Limb (tissue), 2 donors: ENCODE data around the gene PTPRC.

ENCODE experiments used
- DNase-seq, 2 donors: peaks; one replicate each; pipeline ENCODE4 v3.0.0-alpha.2; 2016; ENCODE audit errors: extremely low spot score in 2 of 2

The PTPRC gene

DNA sequence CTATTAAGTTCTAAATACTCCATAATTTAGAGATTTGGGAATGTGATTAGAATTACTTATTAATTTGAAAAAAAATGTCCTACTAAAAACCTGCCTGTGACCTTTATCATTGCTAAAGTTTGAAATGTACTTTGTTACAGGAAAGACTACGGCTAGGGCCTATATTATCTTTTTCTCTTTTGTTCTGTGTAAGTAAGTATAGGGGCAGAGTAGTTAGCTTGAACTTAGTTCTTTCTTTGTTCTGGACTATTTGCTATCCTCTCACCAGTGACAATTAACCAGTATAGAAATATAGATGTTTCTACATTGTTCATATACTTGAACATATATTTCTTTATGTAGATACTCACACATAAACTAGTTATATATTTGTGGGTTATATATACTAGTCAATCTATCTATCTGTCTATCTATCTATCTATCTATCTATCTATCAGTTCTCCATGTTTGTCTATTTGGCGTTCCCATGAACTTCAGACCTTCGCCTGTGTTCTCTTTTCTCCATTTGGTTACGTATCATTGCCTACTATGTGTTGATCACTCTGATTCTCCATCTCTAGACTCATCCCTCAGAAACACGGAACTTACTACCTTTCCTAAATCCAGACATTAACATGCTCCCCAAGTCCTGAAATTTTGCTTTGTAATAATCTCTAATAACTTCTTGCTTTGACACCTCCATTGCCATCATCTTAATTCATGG, 3.3 kb downstream of the PTPRC start:
- no peak for DNase-seq

DNA sequence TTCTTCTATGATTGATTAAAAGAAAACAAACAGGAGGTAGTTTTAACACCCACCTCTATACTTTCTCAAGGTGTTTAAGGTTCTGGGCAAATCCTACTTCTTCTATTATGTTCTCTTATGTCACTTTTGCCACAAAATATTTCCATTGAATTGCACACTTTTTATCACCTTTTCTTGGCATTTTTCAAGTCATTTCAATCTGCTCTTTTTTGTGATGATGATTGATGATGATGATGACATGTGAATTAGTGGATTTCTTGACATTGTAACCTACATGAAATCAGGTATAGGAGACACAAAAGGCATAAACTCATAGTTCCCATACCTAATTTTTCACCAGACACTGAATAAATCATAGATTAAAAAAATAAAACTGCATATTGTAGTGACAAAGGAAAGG, 4.1 kb downstream of the PTPRC start:
- DNase-seq: no peak

DNA sequence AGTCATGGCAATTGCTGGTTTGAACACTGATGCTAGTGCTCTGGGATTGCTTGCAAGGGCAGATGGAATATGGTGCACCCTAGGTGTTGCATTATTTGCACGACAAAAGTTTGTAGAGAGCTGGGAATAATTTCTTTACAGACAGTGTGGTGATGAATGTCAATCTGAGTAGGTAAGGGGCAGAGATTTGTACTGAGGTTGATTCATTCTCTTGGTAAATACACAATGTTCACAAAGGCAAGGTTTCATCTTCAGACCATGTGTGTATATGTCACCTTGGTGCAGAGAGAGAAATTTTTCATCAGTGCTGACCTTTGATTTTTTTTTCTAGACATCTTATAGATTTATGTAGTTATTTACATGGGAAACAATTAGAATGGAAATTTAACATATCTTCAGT, 5.0 kb downstream of the PTPRC start:
- no peak for DNase-seq

DNA sequence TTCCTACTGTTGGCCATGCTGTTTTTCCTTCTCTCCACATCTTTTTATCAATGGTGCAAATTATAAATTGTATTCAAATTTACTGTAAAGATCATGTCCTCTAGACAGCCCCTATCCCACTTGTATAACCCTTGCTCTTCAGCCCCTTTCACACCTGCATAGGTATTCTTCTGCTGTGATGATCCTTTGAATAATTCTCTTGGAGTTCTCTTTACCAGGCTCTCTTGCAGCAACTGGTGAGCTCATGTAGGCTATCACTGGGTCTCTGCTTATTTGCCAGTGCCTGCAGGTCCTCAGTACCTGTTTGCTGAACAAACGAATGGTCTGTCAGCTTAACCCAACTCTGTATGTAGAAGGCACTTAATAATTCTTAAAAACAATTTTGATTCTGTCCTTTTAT, 8.2 kb downstream of the PTPRC start:
- DNase-seq: no peak

DNA sequence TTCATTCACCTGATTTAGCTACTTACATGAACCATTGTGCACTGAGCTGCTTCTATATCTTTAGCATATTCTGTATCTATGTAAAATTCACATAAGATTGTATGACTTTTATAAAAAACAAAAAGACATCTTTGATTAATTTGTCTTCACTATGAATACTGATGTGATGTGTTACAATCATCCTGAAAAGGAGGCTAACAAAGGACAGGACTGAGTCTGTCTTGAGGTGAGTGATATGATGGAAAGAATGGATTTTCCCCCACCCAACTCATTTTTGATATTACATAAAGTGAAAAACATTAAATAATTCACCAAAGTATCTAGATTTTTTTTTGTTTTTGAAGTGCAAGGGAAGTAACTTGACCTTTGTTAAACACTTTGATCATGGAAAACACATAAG, 9.8 kb downstream of the PTPRC start:
- DNase-seq: no peak

DNA sequence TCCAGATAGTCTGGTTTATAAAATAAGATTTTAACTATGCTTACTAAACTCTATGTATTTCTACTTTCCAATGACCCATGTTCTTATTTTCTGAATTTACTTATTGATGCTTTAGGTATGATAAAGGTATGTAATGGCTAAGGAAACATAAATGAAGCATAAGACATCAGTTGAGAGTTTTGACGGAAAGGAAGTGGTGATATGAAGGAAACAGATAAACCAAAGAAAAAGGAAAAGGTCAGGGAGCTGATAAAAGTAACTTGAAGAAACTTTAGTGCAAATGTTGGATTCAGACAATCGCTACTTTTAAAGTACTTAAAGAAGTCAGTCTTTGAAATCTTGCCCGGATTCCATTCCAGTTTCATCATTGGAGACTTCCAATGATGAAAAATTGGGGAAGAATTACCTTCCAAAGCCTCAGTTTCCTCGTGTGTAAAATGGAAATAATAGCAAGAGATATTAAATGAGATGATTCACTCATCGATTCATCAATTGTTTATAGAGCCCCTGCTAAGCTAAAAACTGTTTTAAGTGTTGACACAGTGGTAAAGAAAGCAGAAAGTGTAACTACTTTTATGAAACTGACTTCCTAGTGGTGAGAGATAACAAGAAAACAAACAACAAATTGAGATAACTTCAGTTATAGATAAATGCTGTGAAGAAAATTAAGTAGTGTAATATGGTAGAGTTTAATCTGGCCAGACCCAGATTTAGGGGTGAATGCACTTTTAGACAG, 10.6 kb downstream of the PTPRC start:
- DNase-seq: no peak

DNA sequence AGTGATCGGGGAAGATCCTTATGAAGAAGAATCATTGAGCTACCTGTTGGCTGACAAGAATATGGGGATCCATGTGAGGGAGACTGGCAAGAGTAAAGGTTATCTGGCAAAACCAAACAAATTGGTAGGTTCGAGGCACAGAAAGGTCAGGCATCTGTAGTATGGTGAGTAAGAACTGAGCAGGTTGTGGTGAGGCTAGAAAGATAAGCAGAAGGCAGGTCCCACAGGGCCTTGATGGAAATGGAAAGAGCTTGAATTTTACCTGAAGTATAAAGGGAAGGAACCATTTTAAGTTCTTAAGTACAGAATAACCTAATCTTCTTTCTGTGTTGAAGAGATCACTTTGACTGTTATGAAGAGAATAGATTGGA, 11.1 kb downstream of the PTPRC start:
- no peak for DNase-seq

DNA sequence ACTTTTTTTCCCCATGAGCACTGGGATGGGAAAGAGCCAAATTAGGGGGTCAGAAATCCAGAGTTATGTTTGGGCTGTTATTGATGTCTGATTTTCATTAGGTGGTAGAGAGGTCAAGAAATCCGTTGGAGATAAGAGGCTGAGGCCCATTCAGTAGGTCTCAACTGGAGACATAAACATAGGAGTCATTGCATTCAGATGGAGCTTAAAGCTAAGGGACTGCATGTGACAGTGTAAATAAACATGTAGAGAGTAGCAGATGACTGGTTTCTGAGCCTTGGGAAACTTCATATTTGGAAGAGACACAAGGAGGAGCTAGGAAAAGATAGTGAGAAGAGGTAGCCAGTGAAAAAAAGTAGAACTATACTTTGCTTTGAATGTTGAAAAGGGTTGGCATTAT, 11.7 kb downstream of the PTPRC start:
- DNase-seq: no peak

DNA sequence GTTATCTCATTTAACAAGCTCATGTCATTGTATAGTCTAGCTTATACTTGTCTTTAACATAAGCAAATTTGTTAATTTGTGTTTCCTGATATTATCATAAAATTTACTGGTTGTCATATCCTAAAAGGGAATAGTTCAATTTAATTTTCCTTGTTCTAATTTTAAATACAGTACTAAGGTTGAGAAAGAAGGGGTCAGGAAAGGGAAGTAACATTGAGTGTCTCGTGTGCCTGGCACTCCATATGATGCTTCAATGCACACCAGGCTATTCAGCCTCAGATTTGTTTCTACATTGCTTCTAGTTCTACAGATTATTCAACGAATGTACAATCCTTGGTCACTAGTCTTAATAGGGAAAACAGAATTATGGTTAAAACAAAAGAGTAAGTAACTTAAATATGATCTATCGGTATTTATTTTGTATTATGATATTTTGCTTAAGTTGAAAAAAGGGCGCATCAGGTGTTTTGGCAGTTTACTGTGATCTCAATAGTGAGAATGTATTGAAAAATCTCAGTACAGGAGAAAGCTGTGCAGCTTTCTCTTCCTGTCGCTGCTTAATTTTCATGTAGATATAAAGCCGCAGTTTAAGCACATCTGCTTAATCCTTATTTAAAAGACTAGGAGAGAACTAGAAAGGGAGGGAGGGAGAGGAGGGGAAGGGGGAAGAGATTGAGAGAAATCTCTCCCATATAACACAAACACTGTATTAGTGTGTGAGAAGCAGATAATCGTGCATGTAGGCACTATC, 13.0 kb downstream of the PTPRC start:
- DNase-seq: no peak

DNA sequence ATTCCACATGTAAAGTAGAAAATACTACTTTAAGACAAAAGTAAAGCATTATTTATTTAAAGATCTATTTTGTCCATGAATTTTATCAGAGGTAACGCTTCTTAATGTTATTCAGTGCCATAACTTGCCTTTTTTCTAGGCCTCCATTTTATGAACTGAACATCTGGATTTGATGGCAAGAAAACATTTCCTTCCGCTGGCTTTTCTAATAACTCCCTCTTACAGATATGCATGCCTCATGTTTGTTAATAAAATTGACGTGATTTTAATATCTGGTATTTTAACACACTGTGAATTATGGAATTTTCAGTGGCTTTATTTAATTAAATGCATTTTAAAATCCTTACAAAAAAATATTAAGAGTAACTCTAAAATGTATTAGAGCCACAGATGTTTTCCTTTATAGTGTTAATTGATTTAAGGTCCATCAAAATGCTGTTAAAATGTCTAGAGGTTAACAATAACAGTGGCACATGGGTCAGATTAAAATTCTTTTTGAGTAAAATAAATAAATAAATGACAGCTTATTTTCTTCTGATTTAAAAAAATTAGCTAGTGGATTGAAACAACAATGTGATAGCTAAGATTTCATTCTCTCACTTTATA, 15.1 kb downstream of the PTPRC start:
- DNase-seq: no peak

DNA sequence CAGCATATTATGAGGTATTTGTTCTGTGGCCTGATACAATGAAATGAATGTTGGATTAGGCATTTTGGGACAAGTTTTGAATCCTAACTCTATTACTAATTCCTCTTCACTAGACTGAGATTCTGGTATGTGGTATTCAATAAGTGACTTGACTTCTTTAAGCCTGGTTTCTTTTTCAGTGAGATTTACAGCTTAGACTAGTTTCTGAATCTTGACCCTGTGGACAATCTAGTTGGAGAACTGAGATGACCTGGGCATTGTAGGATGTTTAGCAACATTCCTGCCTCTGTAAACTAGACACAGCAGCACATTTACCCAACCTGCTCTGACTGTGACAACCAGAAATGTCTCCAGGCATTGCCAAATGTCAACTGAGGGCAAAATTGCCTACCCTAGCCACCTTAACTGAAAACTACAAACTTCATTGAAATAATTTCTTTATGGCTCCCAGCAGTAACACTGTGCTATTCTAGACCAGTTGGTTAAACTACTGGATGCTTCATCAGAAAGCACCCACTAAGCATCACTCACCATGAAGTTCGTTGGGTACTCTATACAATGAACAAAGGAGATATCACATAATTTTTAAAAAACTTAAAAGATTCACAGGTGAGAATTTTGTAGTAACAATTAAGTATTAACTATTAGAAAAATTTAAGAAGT, 16.8 kb downstream of the PTPRC start:
- no peak for DNase-seq

DNA sequence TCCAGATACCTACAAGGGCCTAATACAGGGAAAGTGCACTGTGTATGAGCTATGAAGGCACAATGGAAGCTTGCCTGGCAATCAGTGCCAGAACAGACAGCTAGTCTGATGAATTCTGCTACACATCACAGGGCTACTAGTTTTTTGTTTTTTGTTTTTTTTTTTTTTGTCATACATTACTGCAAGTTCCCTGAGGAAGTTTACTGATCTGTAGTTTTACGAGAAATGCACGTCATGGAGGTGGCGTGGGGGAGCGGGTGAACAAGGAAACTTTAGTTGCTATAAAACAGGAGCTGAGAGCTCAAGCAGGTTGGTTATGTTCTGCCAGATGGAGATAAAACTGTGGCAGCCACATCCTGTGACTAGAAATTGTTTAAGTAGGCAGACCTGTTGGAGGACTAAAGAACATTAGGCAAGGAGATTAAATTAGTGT, 17.7 kb downstream of the PTPRC start:
- DNase-seq: no peak

DNA sequence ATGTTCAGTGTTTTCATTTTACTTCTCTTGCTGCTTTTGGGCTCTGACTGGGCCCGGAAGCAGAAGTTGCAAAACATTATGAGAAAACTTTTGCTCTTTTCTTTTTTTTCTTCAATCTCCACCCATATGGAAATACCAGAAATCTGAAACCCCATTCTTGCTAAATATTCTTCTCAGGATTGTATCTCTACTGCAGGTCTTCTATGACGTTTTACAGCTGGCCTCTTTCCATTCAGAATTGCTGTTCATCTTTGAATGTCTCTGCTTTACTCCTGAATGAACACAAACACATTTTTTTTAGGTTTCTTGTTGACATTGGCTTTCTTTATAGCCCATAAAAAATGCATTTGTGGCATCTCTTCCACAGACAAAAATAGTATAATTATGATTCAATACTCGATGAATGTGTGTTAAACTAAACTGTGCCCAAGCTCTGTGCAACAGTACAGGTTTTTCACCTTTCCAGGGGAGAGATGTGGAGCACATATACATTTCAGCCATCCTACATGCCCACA, 18.8 kb downstream of the PTPRC start:
- peak in 1 of 2 donors; percentile 40 for DNase-seq

DNA sequence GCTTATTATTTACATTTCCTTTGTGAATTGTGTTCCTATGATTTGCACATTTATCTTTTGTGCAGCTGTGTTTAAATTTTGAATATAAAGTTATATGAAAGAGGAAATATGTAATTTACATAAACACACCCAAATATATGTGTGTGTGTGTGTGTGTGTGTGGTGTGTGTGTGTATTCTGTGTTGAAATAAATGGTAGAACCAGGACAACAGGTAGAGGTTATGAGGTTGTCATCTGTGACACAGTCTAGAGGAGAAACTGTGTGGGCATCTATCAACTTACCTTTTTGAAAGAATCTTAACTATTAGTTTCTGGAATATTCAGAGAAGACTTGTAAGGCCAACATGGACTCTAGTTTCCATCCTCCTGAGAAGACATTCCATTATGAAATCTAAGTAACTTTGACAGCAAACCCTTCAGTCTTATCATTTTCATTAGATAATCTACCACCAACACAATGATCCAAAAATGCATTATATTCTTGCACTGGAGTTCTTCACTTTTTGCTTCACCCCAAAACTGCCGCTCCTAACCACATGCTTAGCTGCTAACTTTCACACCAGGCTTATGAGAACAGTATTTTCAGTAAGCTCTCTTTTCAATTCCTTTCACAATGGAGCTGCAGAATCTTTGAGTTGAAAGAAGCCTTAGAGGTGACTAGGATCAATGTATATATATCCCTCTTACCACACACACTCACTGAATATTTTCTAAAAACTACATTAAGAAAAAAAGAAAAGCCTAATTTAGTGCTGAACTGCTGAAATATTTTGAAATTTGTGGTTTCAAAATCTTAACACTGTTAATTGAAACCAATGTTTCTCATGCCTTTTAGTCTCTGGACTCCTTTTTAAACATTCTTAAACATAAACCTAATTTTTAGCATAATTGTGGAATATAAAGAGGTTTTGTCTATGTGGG, 21.8 kb downstream of the PTPRC start:
- no peak for DNase-seq

DNA sequence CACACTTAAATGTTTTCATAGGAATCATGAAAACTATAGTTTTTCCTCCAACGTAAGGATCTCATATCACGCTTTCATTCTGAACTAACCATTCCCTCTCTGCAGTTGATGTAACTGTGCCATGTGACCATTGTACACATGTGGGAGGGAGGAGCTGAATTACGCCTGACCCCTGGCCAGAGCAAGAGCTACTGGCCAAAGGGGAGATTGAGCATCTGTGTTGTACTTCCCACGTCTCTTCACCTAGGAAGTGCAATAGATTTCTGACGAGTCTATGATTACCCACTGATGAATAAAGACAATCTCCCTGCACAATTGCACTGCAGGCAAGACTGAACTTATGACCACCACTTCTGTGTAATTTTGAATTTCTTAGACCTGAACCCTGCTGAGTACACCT, 24.0 kb downstream of the PTPRC start:
- no peak for DNase-seq

DNA sequence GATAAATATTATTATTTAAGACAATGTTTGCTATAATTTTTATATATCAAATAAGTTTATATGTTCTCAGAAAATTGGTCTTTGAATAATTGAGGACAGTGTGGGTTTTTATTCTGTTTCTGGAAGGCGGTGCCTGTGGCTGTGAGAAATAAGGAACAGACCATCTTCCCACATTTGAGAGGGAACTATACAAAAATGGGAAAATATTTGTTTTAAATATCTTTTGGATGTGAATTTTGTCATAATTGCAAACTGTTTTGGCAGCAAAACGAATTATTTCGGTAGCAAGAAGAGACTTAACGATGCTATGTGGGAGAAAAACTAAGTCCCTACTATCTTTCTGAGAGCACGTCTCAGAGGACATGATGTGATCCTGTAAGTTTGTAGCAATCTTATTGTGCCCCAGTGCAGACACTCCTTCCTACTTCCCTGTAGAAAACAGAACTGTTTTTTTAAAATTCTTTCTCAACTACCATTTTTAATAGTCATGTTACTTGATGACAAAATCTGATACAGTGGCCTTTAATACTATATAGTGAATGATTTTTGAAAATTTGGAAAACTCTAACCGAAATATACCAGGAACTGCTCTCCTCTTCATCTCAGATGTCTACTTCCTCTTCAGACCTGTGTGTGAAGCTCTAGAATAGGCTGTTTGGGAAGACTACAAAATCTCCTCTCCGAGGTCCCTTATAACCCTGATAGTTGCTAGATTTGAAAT, 25.4 kb downstream of the PTPRC start:
- no peak for DNase-seq

DNA sequence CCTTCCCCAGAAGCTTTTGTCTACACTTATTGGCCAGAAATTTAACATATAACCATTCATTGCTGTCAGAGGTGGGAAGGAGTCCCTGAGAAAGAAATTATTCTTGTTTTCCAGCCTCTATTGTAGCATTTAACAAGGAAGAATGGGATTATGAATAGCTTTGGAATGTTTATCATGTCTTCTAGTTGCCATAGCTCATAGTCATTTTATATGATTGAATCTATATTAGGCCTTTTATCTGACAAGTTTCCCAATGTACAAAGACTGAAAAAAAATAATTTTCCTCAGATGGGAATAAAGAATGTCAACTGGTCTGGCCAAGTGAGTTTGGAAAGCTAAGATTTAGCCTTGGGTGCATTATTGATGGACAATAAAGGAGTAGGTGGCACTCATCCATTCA, 28.3 kb downstream of the PTPRC start:
- DNase-seq: no peak

DNA sequence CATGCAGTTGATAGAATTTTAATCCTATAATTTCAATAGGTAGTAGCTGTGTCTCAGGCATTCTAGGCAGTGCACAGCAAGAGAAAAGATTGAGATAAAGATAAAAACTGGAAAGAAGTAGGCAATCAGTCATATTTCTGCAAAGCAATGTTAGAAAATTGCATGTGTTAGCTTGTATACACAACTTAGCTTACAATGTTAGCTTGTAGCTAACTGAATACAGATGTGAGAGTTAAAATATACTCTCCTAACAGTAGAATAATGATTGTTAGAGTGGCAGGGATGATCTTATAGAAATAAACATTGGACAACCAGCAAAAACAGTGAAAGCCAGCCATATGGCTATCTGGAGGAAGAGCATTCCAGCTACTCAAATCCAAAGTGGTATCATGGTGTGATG, 29.0 kb downstream of the PTPRC start:
- DNase-seq: no peak

DNA sequence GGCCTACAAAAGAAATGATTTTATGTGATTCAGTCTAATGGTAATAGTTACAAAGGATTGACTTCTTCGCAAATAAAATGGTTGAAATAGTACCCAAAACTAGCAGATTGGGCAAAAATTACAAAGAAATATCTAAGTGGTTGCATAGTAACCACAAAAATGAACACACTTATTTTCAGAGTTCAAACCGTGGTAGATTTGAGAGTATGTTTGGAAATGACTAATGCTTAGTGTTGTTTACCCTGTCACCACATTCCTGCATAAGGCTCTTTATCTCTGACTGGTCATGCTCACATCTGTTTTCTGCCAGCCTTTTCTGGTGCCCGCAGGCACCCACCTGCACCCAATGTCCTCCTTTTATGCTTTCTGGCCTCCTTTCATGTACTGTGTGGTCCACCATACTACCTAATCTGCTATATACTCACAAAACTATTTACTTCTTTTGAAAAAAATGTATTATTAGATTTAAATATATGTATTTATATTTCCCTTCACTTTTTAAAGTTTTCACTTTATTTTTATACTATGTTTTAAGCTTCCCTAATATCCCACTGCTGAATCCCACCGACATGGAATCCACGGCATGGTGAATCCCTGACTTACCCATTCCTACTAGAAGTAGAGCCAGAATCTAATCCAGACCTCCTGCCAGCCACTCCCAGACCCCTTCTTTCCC, 30.3 kb downstream of the PTPRC start:
- DNase-seq: no peak
